CD4-positive, alpha-beta memory T cell (primary cell): ENCODE data around the gene LACTB. TPM values are rescaled to one million over a fixed set of nuclear protein-coding genes. Genes with fewer than 3 reads are reported as not detected.

ENCODE experiments used
- CTCF ChIA-PET: fragments of 350-600 bp; sonication (Branson Sonifier 250); formaldehyde crosslinking; loops from one replicate; lab custom pipeline; 2021; ENCODE audit warnings: inconsistent platforms; ENCODE audit not compliant: partially characterized antibody; lab: Charles Lee
- POLR2A ChIA-PET: fragments of 350-600 bp; sonication (Branson Sonifier 250); formaldehyde crosslinking; loops from one replicate; lab custom pipeline; 2021; ENCODE audit not compliant: partially characterized antibody; lab: Charles Lee
- DNase-seq, 5 donors: peaks; one replicate each; pipeline versions ENCODE4 v3.0.0 to v3.0.0-alpha.2; 2020 to 2022; ENCODE audit warnings: mixed read lengths in 1 of 5
- H3K27ac ChIP-seq: one replicate; pipeline ENCODE4 v1.7.0; 2013; ENCODE audit warnings: low read depth, low read length
- H3K27me3 ChIP-seq: 2 replicates; pipeline ENCODE4 v1.7.0; 2013; ENCODE audit warnings: mild to moderate bottlenecking, low read length, moderate library complexity; ENCODE audit not compliant: insufficient read depth
- H3K36me3 ChIP-seq: 2 replicates; pipeline ENCODE4 v1.7.0; 2013; ENCODE audit warnings: mild to moderate bottlenecking, low read length, moderate library complexity; ENCODE audit not compliant: insufficient read depth
- H3K4me1 ChIP-seq: 2 replicates; pipeline ENCODE4 v1.7.0; 2013; ENCODE audit warnings: mild to moderate bottlenecking, low read length, moderate library complexity; ENCODE audit not compliant: insufficient read depth
- H3K4me3 ChIP-seq, 2 donors: one replicate each; pipeline ENCODE4 v1.7.0; 2013; ENCODE audit warnings: low read length in 2 of 2, mild to moderate bottlenecking in 1 of 2
- H3K9me3 ChIP-seq, 2 donors: one replicate each; pipeline ENCODE4 v1.7.0; 2013; ENCODE audit warnings: low read length in 2 of 2, control low read depth in 1 of 2; ENCODE audit not compliant: control insufficient read depth in 1 of 2
- H3K27ac Mint-ChIP-seq, 7 donors: one replicate each; pipeline ENCODE4 v1.8.0; 2020 to 2021; ENCODE audit warnings: mixed read lengths in 7 of 7, mild to moderate bottlenecking in 6 of 7, inconsistent platforms in 3 of 7, moderate library complexity in 3 of 7
- H3K27me3 Mint-ChIP-seq, 2 donors: one replicate each; pipeline ENCODE4 v1.8.0; 2020 to 2021; ENCODE audit warnings: mixed read lengths in 2 of 2
- H3K36me3 Mint-ChIP-seq, 2 donors: one replicate each; pipeline ENCODE4 v1.8.0; 2020 to 2021; ENCODE audit warnings: mixed read lengths in 2 of 2, inconsistent platforms in 1 of 2, mild to moderate bottlenecking in 1 of 2
- H3K4me1 Mint-ChIP-seq, 4 donors: one replicate each; pipeline ENCODE4 v1.8.0; 2020 to 2021; ENCODE audit warnings: mixed read lengths in 4 of 4, mild to moderate bottlenecking in 1 of 4
- H3K4me3 Mint-ChIP-seq, 8 donors: one replicate each; pipeline ENCODE4 v1.8.0; 2020 to 2021; ENCODE audit warnings: mixed read lengths in 8 of 8, mild to moderate bottlenecking in 7 of 8, moderate library complexity in 6 of 8, inconsistent platforms in 3 of 8
- H3K9me3 Mint-ChIP-seq, 8 donors: one replicate each; pipeline ENCODE4 v1.8.0; 2020 to 2021; ENCODE audit warnings: mixed read lengths in 8 of 8, mild to moderate bottlenecking in 5 of 8, inconsistent platforms in 3 of 8, moderate library complexity in 1 of 8
- intact Hi-C: fragments of 100-400 bp; cut with micrococcal nuclease; formaldehyde crosslinking; loops from one replicate; pipeline ENCODE4 v1.15.1; 2023
- polyA plus RNA-seq, 2 donors: library from polyadenylated mRNA; unstranded; fragments of 300-500 nt; fragmentation: Illumina TruSeq; gene quantifications; one replicate each; pipeline ENCODE4 v1.2.3, GENCODE V29; 2021
- total RNA-seq, 2 experiments: library from RNA; stranded (reverse); gene quantifications; one replicate each; pipeline ENCODE4 v1.2.3, GENCODE V29; 2021

Gene LACTB
- total and polyA plus RNA-seq, 4 experiments from 2014 or later: 8.9 to 12.1 (median 11.6) TPM

- no peak overlapping the region for H3K4me3 Mint-ChIP-seq
- H3K36me3 Mint-ChIP-seq: no peaks in the 10 kb centered on the region
- peaks cover 3 to 9% of the 10 kb centered on the region in 2 donors for H3K27me3 Mint-ChIP-seq
- Histone ChIP-seq H3K9me3 (no peaks in the 10 kb centered on the region), H3K4me3 (no peak overlapping the region), H3K36me3 (no peaks in the 10 kb centered on the region), H3K27ac (no peak overlapping the region), H3K27me3 (peaks cover 6% of the 10 kb centered on the region), H3K4me1 (no peaks in the 10 kb centered on the region)
- intact Hi-C loops: no loop called here
- no peaks in the 10 kb centered on the region for H3K9me3 Mint-ChIP-seq
- ChIA-PET CTCF (interaction anchor here (0.7 kb wide), 1 partner anchor 63 kb away, joined by 3 read pairs; no protein-coding TSS in a partner anchor), POLR2A (no interaction called here)
- no peak for DNase-seq
- no peaks in the 10 kb centered on the region for H3K4me1 Mint-ChIP-seq
- no peak overlapping the region for H3K27ac Mint-ChIP-seq
These were observed 38.1 kb upstream of the LACTB start for GRCh38 chr15:63083541-63083940.

DNA sequence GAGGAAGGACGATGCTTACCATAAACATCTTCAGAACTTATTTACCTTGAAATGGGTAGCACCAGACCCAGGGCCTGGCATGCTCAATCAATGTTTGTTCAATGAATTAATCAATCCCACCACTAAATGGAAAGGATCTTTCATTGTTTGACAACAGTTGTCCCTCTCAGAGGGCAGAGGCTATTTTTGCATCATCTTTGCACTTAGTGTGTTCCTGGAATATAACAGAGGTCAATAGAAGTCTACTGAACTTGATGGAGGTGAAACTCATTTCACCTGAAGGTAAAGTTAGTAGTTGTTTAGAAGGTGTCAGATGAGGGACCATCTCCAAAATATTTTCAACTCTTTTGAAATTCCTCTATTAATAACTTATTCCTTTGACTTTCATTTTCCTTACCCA lies 36.9 kb upstream of the LACTB start:
- no peaks in the 10 kb centered on the region for H3K9me3 ChIP-seq
- no peak overlapping the region for H3K4me3 Mint-ChIP-seq
- H3K27me3 Mint-ChIP-seq: peaks cover 0 to 5% of the 10 kb centered on the region in 2 donors
- H3K27me3 ChIP-seq: peaks cover 6% of the 10 kb centered on the region
- H3K27ac ChIP-seq: no peak overlapping the region
- no peaks in the 10 kb centered on the region for H3K4me1 ChIP-seq
- intact Hi-C loops: no loop called here
- H3K4me3 ChIP-seq: no peak overlapping the region
- ChIA-PET CTCF (no interaction called here), POLR2A (no interaction called here)
- H3K9me3 Mint-ChIP-seq: no peaks in the 10 kb centered on the region
- H3K27ac Mint-ChIP-seq: no peak overlapping the region
- no peaks in the 10 kb centered on the region for H3K4me1 Mint-ChIP-seq
- H3K36me3 Mint-ChIP-seq: no peaks in the 10 kb centered on the region
- DNase-seq: no peak
- H3K36me3 ChIP-seq: no peaks in the 10 kb centered on the region

DNA sequence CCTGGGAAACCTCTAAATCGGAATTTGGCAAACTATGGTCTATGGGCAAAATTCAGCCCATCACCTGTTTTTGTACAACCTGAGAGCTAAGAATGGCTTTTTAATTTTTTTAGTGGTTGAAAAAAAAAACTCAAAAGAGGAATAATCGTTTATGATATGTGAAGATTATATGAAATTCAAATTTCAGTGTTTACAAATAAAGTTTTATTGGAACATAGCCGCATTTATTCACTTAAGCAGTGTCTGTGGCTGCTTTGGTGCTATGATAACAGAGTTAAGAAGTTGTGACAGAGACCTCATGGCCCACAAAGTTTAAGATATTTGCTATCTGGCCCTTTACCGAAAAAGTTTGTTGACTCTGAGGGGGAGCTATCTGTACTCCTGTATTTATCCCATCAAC lies 36.4 kb upstream of the LACTB start:
- Histone ChIP-seq H3K36me3 (no peaks in the 10 kb centered on the region), H3K27ac (no peak overlapping the region), H3K4me1 (no peaks in the 10 kb centered on the region), H3K9me3 (no peaks in the 10 kb centered on the region), H3K4me3 (no peak overlapping the region), H3K27me3 (peaks cover 6% of the 10 kb centered on the region)
- Mint-ChIP-seq H3K4me1 (no peaks in the 10 kb centered on the region), H3K36me3 (no peaks in the 10 kb centered on the region), H3K9me3 (no peaks in the 10 kb centered on the region), H3K27ac (no peak overlapping the region), H3K27me3 (peaks cover 0 to 5% of the 10 kb centered on the region in 2 donors), H3K4me3 (no peak overlapping the region)
- CTCF ChIA-PET: no interaction called here
- POLR2A ChIA-PET: no interaction called here
- intact Hi-C loops: no loop called here
- DNase-seq: no peak

GRCh38 chr15:63086271-63086670 lies 35.4 kb upstream of the LACTB start:
- CTCF ChIA-PET: interaction anchor here (1.9 kb wide), 1 partner anchor 38 kb away, joined by 13 read pairs; no protein-coding TSS in a partner anchor
- no peaks in the 10 kb centered on the region for H3K27me3 ChIP-seq
- no peak overlapping the region for H3K4me3 ChIP-seq
- intact Hi-C loops: no loop called here
- Mint-ChIP-seq H3K4me3 (no peak overlapping the region), H3K36me3 (no peaks in the 10 kb centered on the region), H3K27me3 (peaks cover 0 to 5% of the 10 kb centered on the region in 2 donors), H3K27ac (no peak overlapping the region), H3K9me3 (no peaks in the 10 kb centered on the region), H3K4me1 (no peaks in the 10 kb centered on the region)
- POLR2A ChIA-PET: interaction anchor here (1.1 kb wide), 1 partner anchor 38 kb away, joined by 5 read pairs; no protein-coding TSS in a partner anchor
- H3K4me1 ChIP-seq: no peaks in the 10 kb centered on the region
- H3K36me3 ChIP-seq: no peaks in the 10 kb centered on the region
- no peak overlapping the region for H3K27ac ChIP-seq
- H3K9me3 ChIP-seq: no peaks in the 10 kb centered on the region
- DNase-seq: no peak

- POLR2A ChIA-PET: interaction anchor here (1.1 kb wide), 1 partner anchor 39 kb away, joined by 5 read pairs; no protein-coding TSS in a partner anchor
- Mint-ChIP-seq H3K27ac (no peak overlapping the region), H3K27me3 (peaks cover 0 to 4% of the 10 kb centered on the region in 2 donors), H3K36me3 (no peaks in the 10 kb centered on the region), H3K4me3 (no peak overlapping the region), H3K9me3 (no peaks in the 10 kb centered on the region), H3K4me1 (no peaks in the 10 kb centered on the region)
- no peaks in the 10 kb centered on the region for H3K9me3 ChIP-seq
- DNase-seq: no peak
- no peaks in the 10 kb centered on the region for H3K36me3 ChIP-seq
- no peak overlapping the region for H3K4me3 ChIP-seq
- intact Hi-C loops: no loop called here
- H3K27ac ChIP-seq: no peak overlapping the region
- no peaks in the 10 kb centered on the region for H3K27me3 ChIP-seq
- CTCF ChIA-PET: interaction anchor here (1.9 kb wide), 1 partner anchor 39 kb away, joined by 13 read pairs; no protein-coding TSS in a partner anchor
- H3K4me1 ChIP-seq: no peaks in the 10 kb centered on the region
These were observed 34.7 kb upstream of the LACTB start for GRCh38 chr15:63086947-63087346.

DNA sequence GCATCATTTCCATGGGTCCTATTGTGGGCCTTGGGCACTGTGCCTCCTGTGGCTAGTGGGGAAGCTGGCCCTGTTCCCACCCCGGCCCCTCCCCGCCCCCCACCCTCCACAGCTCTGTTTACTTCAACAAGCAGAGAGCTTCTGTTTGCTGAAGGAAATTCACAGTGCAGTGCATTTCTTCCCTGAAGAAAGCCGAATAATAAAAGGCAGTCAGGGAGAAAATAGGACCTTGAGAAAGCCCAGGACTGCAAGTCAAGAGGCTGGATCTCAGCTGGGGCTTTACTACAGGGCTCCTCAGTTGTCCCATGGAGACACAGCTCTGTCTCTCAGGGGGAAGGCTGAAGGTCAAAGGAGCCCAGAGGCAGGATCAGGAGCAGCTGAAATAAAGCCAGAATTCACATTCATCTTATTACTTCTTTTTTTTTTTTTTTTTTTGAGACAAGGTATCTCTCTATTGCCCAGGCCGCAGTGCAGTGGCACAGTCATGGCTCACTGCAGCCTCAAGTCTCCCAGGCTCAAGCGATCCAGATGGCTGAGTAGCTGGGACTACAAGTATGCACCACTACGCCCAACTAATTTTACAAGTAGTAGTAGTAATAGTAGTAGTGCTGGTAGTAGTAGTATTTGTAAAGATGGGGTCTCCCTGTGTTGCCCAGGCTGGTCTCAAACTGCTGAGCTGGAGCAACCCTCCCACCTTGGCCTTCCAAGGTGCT lies 33.0 kb upstream of the LACTB start:
- Mint-ChIP-seq H3K4me3 (no peak overlapping the region), H3K9me3 (no peaks in the 10 kb centered on the region), H3K27me3 (peaks cover 0 to 4% of the 10 kb centered on the region in 2 donors), H3K36me3 (no peaks in the 10 kb centered on the region), H3K27ac (no peak overlapping the region), H3K4me1 (peaks cover 0 to 2% (median 0%) of the 10 kb centered on the region in 4 donors)
- intact Hi-C loops: no loop called here
- Histone ChIP-seq H3K4me1 (no peaks in the 10 kb centered on the region), H3K9me3 (no peaks in the 10 kb centered on the region), H3K36me3 (no peaks in the 10 kb centered on the region), H3K27ac (no peak overlapping the region), H3K27me3 (no peaks in the 10 kb centered on the region), H3K4me3 (no peak overlapping the region)
- no peak for DNase-seq
- ChIA-PET CTCF (interaction anchor here (0.5 to 1.4 kb wide), 3 partner anchors 19 to 220 kb away, joined by 3 to 14 read pairs (median 3); no protein-coding TSS in a partner anchor), POLR2A (no interaction called here)

GRCh38 chr15:63089260-63090043 lies 32.2 kb upstream of the LACTB start:
- no peak overlapping the region for H3K4me3 ChIP-seq
- DNase-seq: no peak
- no peak overlapping the region for H3K4me3 Mint-ChIP-seq
- no peaks in the 10 kb centered on the region for H3K36me3 ChIP-seq
- ChIA-PET POLR2A (no interaction called here), CTCF (interaction anchor here (0.8 to 7.6 kb wide), 3 partner anchors 41 to 220 kb away, joined by 3 to 118 read pairs (median 14); no protein-coding TSS in a partner anchor)
- H3K9me3 Mint-ChIP-seq: no peaks in the 10 kb centered on the region
- H3K27me3 Mint-ChIP-seq: peaks cover 0 to 3% of the 10 kb centered on the region in 2 donors
- H3K27ac Mint-ChIP-seq: no peak overlapping the region
- intact Hi-C loops: loop anchor here (5.0 kb wide), 1 partner anchor 978 kb away; no protein-coding TSS in a partner anchor
- no peak overlapping the region for H3K27ac ChIP-seq
- H3K27me3 ChIP-seq: no peaks in the 10 kb centered on the region
- H3K4me1 Mint-ChIP-seq: peaks cover 0 to 2% (median 0%) of the 10 kb centered on the region in 4 donors
- H3K9me3 ChIP-seq: no peaks in the 10 kb centered on the region
- no peaks in the 10 kb centered on the region for H3K36me3 Mint-ChIP-seq
- H3K4me1 ChIP-seq: no peaks in the 10 kb centered on the region
